Endodermal cell (in vitro differentiated cells): ENCODE data around the gene KIAA0513. TPM values are rescaled to one million over a fixed set of nuclear protein-coding genes. Genes with fewer than 3 reads are reported as not detected.

Source experiments
- DNase-seq: peaks from one replicate; pipeline ENCODE4 v3.0.0-alpha.2; 2017
- H3K27ac ChIP-seq: 2 replicates; pipeline ENCODE4 v1.5.1; 2013; ENCODE audit warnings: mild to moderate bottlenecking, low read depth, low read length, moderate library complexity
- H3K27me3 ChIP-seq: 2 replicates; pipeline ENCODE4 v1.6.1; 2013; ENCODE audit warnings: mild to moderate bottlenecking, low read length, moderate library complexity; ENCODE audit not compliant: insufficient read depth, control insufficient read depth, poor library complexity, severe bottlenecking
- H3K36me3 ChIP-seq: 2 replicates; pipeline ENCODE4 v1.7.0; 2013; ENCODE audit warnings: mild to moderate bottlenecking, low read length, moderate library complexity; ENCODE audit not compliant: control insufficient read depth, insufficient read depth
- H3K4me1 ChIP-seq: one replicate; pipeline ENCODE4 v1.7.0; 2013; ENCODE audit warnings: low read length; ENCODE audit not compliant: control insufficient read depth, insufficient read depth
- H3K4me3 ChIP-seq: 2 replicates; pipeline ENCODE4 v1.5.1; 2013; ENCODE audit warnings: mild to moderate bottlenecking, low read length, moderate library complexity
- H3K9ac ChIP-seq: 2 replicates; pipeline ENCODE4 v1.6.1; 2013; ENCODE audit warnings: mild to moderate bottlenecking, low read length, moderate library complexity; ENCODE audit not compliant: poor library complexity, severe bottlenecking; ENCODE audit errors: extremely low read depth
- H3K9me3 ChIP-seq: 2 replicates; pipeline ENCODE4 v1.6.1; 2013; ENCODE audit warnings: mild to moderate bottlenecking, low read length, moderate library complexity; ENCODE audit not compliant: control insufficient read depth
- H3K27ac Mint-ChIP-seq: 2 replicates; pipeline ENCODE4 v1.8.0; 2020; ENCODE audit warnings: mixed read lengths
- H3K27me3 Mint-ChIP-seq: 2 replicates; pipeline ENCODE4 v1.8.0; 2021; ENCODE audit warnings: mild to moderate bottlenecking, mixed read lengths; ENCODE audit not compliant: insufficient read depth
- H3K36me3 Mint-ChIP-seq: 2 replicates; pipeline ENCODE4 v1.8.0; 2020; ENCODE audit warnings: low read depth, mixed read lengths
- H3K4me1 Mint-ChIP-seq: 2 replicates; pipeline ENCODE4 v1.8.0; 2020; ENCODE audit warnings: mixed read lengths
- H3K4me3 Mint-ChIP-seq: 2 replicates; pipeline ENCODE4 v1.8.0; 2020; ENCODE audit warnings: mild to moderate bottlenecking, moderate library complexity, mixed read lengths
- H3K9me3 Mint-ChIP-seq: 2 replicates; pipeline ENCODE4 v1.8.0; 2020; ENCODE audit warnings: mild to moderate bottlenecking, mixed read lengths
- CTCF ChIP-seq: fragments of 200-600 bp; sonication (generic); conservative IDR thresholded peaks from 2 replicates; pipeline ENCODE4 v1.5.0; 2021; ENCODE audit warnings: antibody characterized with exemption, mild to moderate bottlenecking
- WGBS, 2 experiments: methylation state at CpG; one replicate each; pipeline versions ENCODE4 v1.1.5 to v1.1.7; 2013; ENCODE audit warnings: missing lambda C conversion rate in 2 of 2, mixed read lengths in 1 of 2; ENCODE audit not compliant: insufficient coverage in 1 of 2, insufficient read length in 1 of 2; 5-methylcytosine and 5-hydroxymethylcytosine counted together
- long read RNA-seq, 4 experiments: library from polyadenylated mRNA in 2 of 4; library from RNA in 1 of 4; library from capped mRNA in 1 of 4; stranded (forward) in 3 of 4; unstranded in 1 of 4; transcript quantifications; one replicate each; pipeline ENCODE4 v2.0.0, GENCODE V29; 2020 to 2021; ENCODE audit warnings: inconsistent platforms in 1 of 4
- polyA plus RNA-seq, 2 experiments: library from polyadenylated mRNA; stranded (reverse); fragments of 50-300 nt; gene quantifications; one replicate each; pipeline ENCODE4 v1.2.3, GENCODE V29; 2013
- total RNA-seq, 2 donors: library from RNA; stranded (reverse); fragmentation: NEBNext Ultra II Directional in 1 of 2; extraction: Animal tissue kit (Norgen Biotek cat#: 25700) in 1 of 2; gene quantifications; 2 replicates in 1 of 2; 3 replicates in 1 of 2; pipeline ENCODE4 v1.2.1, GENCODE V29; 2021

Gene KIAA0513
- total RNA-seq = 10 to 100 TPM in 1 of 2 donors, 1 to 10 TPM in 1; 9.2 to 16.0 TPM
- polyA plus RNA-seq (2013, experiment 1 of 2) = 7.4 TPM
- polyA plus RNA-seq (2013, experiment 2 of 2) = 6.7 TPM
- long read RNA-seq, experiment 1, partial matches to known transcripts = 0 of 6 reads
- long read RNA-seq, experiment 1, other reads (novel, unspliced or antisense) = 6 of 6 reads
- long read RNA-seq, experiment 2, full-length matches to known transcripts = 5 of 14 reads
- long read RNA-seq, experiment 2, partial matches to known transcripts = 5 of 14 reads
- long read RNA-seq, experiment 2, other reads (novel, unspliced or antisense) = 4 of 14 reads
- long read RNA-seq, experiment 3, full-length matches to known transcripts = 4 of 11 reads
- long read RNA-seq, experiment 3, partial matches to known transcripts = 4 of 11 reads
- long read RNA-seq, experiment 3, other reads (novel, unspliced or antisense) = 3 of 11 reads
- long read RNA-seq, experiment 4, partial matches to known transcripts = 0 of 1 reads
- long read RNA-seq, experiment 4, other reads (novel, unspliced or antisense) = 1 of 1 reads

GRCh38 chr16:85027349-85027957 lies at the start of gene KIAA0513:
Gene KIAA0513, plus strand, starts transcription at chr16:85027795. Its CDS starts 39,277 bp downstream, at chr16:85067072.
- Histone ChIP-seq H3K4me3 (peak within 1 kb of the TSS; percentile 83), H3K9ac (peak within 1 kb of the TSS; percentile 59), H3K4me1 (no peaks in the 10 kb centered on the region), H3K9me3 (no peaks in the 10 kb centered on the region), H3K36me3 (no peaks in the 10 kb centered on the region), H3K27me3 (peaks cover 13% of the 10 kb centered on the region), H3K27ac (no peak within 1 kb of the TSS)
- Mint-ChIP-seq H3K36me3 (peaks cover 5% of the 10 kb centered on the region), H3K27me3 (peaks cover 16% of the 10 kb centered on the region), H3K4me3 (peak within 1 kb of the TSS; percentile 76), H3K27ac (peak within 1 kb of the TSS; percentile 93), H3K9me3 (no peaks in the 10 kb centered on the region), H3K4me1 (peaks cover 19% of the 10 kb centered on the region)
- WGBS, 2 experiments = 1 to 3% methylated on average over 16 to 59 of the region's 59 CpGs
- peak; percentile 97 for DNase-seq
- TF ChIP-seq CTCF = no peak

GRCh38 chr16:84979516-84979915 lies 48.1 kb upstream of the KIAA0513 start:
- no peak for TF ChIP-seq CTCF
- no peaks in the 10 kb centered on the region for H3K27me3 ChIP-seq
- H3K36me3 Mint-ChIP-seq = peaks cover 61% of the 10 kb centered on the region
- 94 to 97% methylated on average over 4 of the region's 4 CpGs for WGBS, 2 experiments
- peaks cover 78% of the 10 kb centered on the region for H3K36me3 ChIP-seq
- peaks cover 5% of the 10 kb centered on the region for H3K4me1 ChIP-seq
- no peak overlapping the region for H3K27ac Mint-ChIP-seq
- no peaks in the 10 kb centered on the region for H3K9me3 ChIP-seq
- no peaks in the 10 kb centered on the region for H3K9me3 Mint-ChIP-seq
- H3K4me3 ChIP-seq = no peak overlapping the region
- no peak overlapping the region for H3K4me3 Mint-ChIP-seq
- H3K27me3 Mint-ChIP-seq = no peaks in the 10 kb centered on the region
- DNase-seq = no peak
- H3K27ac ChIP-seq = no peak overlapping the region
- peaks cover 7% of the 10 kb centered on the region for H3K4me1 Mint-ChIP-seq
- H3K9ac ChIP-seq = no peak overlapping the region

- H3K27ac Mint-ChIP-seq = peak overlapping the region; percentile 1
- WGBS, 2 experiments = 89 to 91% methylated on average over 9 of the region's 9 CpGs
- Histone ChIP-seq H3K4me1 (peaks cover 5% of the 10 kb centered on the region), H3K27ac (no peak overlapping the region), H3K9ac (no peak overlapping the region), H3K36me3 (peaks cover 84% of the 10 kb centered on the region), H3K9me3 (no peaks in the 10 kb centered on the region), H3K27me3 (no peaks in the 10 kb centered on the region), H3K4me3 (no peak overlapping the region)
- TF ChIP-seq CTCF = peak; percentile 49
- no peak overlapping the region for H3K4me3 Mint-ChIP-seq
- H3K27me3 Mint-ChIP-seq = no peaks in the 10 kb centered on the region
- H3K4me1 Mint-ChIP-seq = peaks cover 7% of the 10 kb centered on the region
- no peaks in the 10 kb centered on the region for H3K9me3 Mint-ChIP-seq
- peaks cover 62% of the 10 kb centered on the region for H3K36me3 Mint-ChIP-seq
- no peak for DNase-seq
Measured at GRCh38 chr16:84982434-84982833, 45.2 kb upstream of the KIAA0513 start.
